HG03565 (cell line): ENCODE measurements around the gene DPF3.

Source experiments
- ATAC-seq: cut with Tn5 transposase; IDR thresholded peaks from one replicate; pipeline ENCODE4 v1.9.1; 2021; ENCODE audit warnings: mild to moderate bottlenecking, moderate library complexity; ENCODE audit not compliant: unreplicated experiment

Gene DPF3

DNA sequence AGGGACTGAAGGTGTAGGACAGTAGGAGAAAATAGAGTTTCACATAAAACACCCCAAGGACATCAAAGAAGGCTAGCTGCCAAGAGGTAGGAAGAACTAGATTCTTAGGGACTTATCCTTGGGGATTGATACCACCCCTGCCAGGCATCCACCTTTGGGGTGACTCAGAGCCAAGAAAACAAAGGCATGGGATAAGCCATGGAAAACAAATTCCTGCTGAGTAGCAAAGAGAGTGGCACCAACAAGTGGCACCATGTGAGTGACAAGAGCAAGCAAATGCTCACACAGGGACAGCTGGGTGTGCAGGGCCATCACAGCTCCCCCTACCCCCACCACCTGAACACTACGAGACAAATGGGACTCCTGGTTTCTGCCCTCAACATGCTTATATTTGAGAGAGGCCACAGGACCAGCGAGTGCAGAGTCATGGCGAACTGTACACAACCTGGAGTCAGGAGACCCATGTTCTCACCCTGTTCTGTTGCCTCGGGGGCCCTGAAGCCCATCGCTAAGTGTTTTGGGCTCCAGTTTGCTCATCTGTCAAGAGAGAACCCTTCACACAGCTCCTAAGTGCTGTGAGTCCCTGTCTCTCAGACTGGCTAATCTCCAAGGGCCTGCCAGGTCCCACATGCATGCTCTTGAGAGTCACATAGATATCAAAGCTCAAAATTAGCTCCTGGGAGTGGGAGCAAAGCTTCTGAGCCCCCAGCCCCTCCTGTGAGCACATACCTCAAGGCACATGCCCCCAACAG, 91.9 kb downstream of the DPF3 start:
- no peak for ATAC-seq

GRCh38 chr14:72801381-72801812, 92.5 kb downstream of the DPF3 start:
- no peak for ATAC-seq

- ATAC-seq = no peak
Observed at GRCh38 chr14:72800848-72801370, 93.0 kb downstream of the DPF3 start.

DNA sequence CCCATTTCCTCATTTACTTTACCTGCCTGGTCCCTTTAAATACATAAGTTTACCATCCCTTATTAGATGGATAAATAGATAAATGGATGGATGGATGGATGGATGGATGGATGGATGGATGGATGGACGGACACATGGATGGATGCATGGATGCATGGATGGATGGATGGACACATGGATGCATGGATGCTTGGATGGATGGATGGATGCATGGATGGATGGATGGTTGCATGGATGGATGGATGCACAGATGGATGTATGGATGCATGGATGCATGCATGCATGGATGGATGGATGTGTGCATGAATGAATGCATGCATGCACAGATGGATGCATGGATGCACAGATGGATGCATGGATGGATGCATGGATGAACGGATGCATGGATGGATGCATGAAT, 93.6 kb downstream of the DPF3 start:
- ATAC-seq = no peak

- no peak for ATAC-seq
Observed at GRCh38 chr14:72796935-72797334, 97.0 kb downstream of the DPF3 start.

DNA sequence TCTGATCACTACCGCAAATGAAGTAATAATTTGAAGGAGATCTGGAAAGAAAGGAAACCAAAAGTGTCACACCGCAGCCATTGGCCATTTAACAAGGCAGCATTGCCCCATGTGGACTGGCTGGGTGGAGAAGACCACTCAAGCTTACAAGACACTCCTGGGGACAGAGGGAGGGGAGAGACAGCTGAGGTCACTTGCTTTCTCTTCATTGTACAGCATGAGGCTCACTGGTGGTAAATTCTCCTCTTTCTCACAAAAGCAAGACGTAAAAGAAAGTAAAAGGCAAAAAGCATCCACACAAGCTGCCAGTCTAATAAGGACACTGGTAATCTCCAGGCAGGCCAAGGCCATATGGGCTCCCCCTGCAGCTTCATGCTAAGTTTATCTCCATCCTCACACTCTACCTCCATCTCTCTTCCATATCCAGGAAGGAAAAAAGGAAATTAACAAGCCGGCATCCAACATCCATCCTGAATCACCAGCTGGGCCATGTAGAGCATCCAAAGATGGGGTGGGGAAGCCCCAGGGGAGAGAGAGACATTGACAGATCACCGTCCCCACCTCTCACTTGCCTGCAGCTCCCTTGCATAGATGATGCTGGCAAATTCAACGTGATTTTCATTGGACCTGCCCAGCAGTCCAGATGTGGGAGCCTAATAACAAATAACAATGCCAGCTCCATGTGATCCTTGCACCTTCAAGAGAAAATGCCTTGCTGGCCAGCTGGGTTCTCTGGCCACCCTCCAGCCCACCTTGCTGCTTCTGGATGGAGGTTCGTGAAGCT, 100.6 kb downstream of the DPF3 start:
- no peak for ATAC-seq

- ATAC-seq = no peak
Observed at GRCh38 chr14:72792051-72792788, 101.7 kb downstream of the DPF3 start.

GRCh38 chr14:72790887-72791566, 102.9 kb downstream of the DPF3 start:
- no peak for ATAC-seq

DNA sequence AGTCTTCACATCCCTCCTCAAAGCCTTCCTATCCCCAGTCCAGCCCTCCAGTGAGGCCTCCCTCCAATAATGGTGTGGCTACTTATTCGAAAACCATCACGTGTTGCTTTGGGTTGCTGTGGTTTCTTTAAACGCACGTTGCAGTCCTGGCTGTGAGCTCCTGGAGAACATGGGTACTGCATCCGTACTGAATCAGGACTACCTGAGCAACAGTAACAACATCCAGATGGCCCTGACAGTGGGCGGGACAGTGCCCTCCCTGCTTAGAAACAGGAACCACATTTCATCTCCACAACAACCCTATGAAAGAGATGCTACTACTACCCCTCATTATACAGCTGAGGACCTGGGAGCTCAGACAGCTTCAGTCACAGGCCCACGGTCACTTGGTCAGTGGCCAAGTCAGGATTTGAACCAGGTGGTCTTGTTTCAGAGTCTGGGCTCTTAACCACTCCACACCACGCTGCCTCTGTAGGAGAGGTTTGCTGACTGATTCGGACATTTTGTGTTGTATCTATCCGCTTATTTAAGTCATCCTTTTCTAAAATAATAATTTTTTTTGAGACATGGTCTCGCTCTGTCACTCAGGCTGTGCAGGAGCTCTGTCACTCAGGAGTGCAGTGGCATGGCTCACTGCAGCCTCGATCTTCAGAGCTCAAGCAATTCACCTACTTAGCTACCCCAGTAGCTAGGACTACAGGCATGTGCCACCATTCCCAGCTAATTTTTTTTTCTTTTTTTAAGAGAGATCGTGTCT, 104.8 kb downstream of the DPF3 start:
- no peak for ATAC-seq

- ATAC-seq = no peak
Observed at GRCh38 chr14:72788255-72788654, 105.6 kb downstream of the DPF3 start.

DNA sequence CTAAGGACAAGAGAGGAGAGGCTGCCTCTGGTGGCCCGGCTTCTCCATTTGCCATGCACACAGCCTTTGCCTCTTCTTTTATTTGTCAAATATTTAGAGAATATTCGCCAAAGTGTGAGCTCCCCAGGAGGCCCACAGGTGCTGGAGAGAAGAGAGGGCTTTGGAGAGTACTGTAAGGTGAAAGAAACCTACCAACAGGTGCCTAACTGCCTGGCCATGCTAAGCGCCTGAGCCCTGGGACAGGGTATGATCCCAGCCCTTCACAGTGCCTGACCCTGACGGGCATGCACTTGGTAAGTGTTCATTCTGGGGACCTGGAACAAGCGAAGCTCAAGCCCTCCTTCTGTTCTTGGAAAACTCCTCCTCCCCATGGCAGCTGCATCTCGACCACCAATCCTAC, 106.1 kb downstream of the DPF3 start:
- no peak for ATAC-seq

GRCh38 chr14:72786378-72787350, 107.2 kb downstream of the DPF3 start:
- no peak for ATAC-seq

- ATAC-seq = no peak
Observed at GRCh38 chr14:72783741-72784140, 110.2 kb downstream of the DPF3 start.

DNA sequence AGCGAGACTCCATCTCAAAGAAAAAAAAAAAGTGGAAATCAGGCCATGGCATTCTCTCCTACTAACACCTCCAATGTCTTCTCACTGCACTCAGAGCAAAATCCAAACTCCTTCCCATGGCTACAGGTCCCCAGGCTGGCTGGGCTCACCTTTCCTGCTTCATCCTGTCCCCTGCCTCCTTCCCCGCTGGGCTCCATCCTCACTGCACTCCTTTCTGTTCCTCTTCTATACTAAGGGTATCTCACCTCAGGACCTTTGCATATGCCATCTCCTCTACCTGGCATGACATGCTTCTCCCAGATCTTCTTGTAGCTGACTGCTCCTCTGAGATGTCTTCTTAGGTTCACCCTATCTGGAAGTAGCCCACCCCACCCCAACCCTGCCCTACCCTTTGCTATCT, 111.1 kb downstream of the DPF3 start:
- no peak for ATAC-seq

DNA sequence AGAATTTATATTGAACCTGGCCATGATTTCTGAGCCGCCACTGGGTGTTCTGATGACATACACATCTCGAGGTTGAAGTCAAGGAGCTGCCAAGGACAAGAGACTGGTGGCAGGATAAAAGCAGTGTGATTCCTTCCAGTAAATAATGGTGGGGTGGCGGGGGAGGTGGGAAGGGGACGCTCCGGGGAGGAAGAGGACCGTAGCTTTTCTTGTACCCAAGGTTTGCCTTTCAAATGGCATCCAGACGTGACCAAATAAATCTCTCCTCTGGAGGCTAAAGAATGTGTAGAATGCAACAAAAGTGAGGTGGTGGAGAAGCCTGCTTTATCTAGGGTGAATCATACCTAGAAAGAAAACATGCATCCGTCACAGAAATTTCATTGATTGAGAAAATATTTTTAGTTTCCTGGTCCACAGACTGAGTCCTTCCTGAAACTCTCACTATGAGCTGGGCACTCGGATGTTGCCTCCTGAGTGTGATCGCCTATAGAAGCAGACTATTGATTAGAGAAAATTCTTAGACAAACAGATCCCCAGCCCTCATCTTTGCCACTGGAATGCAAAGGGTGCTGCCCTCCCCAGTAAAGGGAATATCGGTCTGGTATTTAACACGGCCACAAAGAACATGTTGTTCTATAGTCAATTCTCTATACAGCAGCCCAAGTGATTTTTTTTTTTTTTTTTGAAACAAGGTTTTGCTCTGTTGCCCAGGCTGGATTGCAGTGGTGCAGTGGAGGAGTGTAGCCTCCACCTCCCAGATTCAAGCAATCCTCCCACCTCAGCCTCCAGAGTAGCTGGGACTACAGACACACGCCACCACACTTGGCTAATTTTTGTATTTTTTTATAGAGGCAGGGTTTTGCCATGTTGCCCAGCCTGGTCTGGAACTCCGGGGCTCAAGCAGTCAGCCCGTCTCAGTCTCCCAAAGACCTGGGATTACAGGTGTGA, 112.1 kb downstream of the DPF3 start:
- ATAC-seq = no peak

DNA sequence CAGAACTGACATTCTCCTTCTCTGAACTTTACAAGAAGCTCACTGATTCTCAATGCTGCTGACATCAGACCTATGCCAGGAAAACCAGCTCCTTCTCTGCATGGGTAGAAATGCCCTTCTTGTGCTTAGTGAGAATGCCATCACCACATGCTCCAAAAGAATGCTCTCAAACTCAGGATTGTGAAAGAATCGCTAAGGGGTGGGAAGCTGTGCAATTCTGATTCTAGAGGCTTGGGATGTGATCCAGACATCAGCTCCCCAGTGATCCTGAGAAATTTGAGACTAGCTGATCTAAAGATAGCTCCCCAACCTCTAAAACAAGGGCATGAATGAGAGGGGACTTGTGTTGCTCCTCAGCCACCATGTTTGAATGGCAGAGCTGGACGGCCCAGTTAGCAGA, 113.2 kb downstream of the DPF3 start:
- ATAC-seq = no peak

- no peak for ATAC-seq
Observed at GRCh38 chr14:72779679-72780078, 114.2 kb downstream of the DPF3 start.

GRCh38 chr14:72777636-72778035, 116.3 kb downstream of the DPF3 start:
- ATAC-seq = no peak
